CD14-positive monocyte (primary cell): ENCODE measurements around the gene MBP. TPM values are rescaled to one million over a fixed set of nuclear protein-coding genes. Genes with fewer than 3 reads are reported as not detected.

Experiments
- DNase-seq, 3 donors: peaks; one replicate each; pipeline ENCODE4 v3.0.0-alpha.2; 2011 to 2022
- H2AFZ ChIP-seq: 2 replicates; pipeline ENCODE4 v1.6.0; 2012; ENCODE audit warnings: mild to moderate bottlenecking, low read depth, low read length, inconsistent platforms; ENCODE audit not compliant: insufficient read depth, poor library complexity, severe bottlenecking
- H3K27ac ChIP-seq, 2 donors: 1 replicate in 1 of 2; 2 replicates in 1 of 2; pipeline ENCODE4 v1.5.1; 2012 to 2013; ENCODE audit warnings: low read length in 2 of 2, control low read depth in 1 of 2, inconsistent platforms in 1 of 2, low read depth in 1 of 2, mild to moderate bottlenecking in 1 of 2
- H3K27me3 ChIP-seq, 2 donors: one replicate each; pipeline versions ENCODE4 v1.6.0 to v1.6.1; 2011 to 2013; ENCODE audit warnings: low read length in 2 of 2; ENCODE audit not compliant: control insufficient read depth in 2 of 2, insufficient read depth in 2 of 2
- H3K36me3 ChIP-seq, 2 donors: replicated peaks in 1 of 2; 1 replicate in 1 of 2; 2 replicates in 1 of 2; pipeline versions ENCODE4 v1.5.1 to v1.6.1; 2012 to 2013; ENCODE audit warnings: low read length in 2 of 2, control low read depth in 1 of 2, inconsistent platforms in 1 of 2, mild to moderate bottlenecking in 1 of 2; ENCODE audit not compliant: insufficient read depth in 2 of 2, control insufficient read depth in 1 of 2
- H3K4me1 ChIP-seq, 2 donors: 1 replicate in 1 of 2; 2 replicates in 1 of 2; pipeline versions ENCODE4 v1.5.1 to v1.6.1; 2012 to 2013; ENCODE audit warnings: low read length in 2 of 2, control low read depth in 1 of 2, inconsistent platforms in 1 of 2, mild to moderate bottlenecking in 1 of 2, moderate library complexity in 1 of 2; ENCODE audit not compliant: insufficient read depth in 2 of 2, control insufficient read depth in 1 of 2
- H3K4me2 ChIP-seq: replicated peaks from 2 replicates; pipeline ENCODE3; 2012; ENCODE audit warnings: low read length, moderate library complexity, mild to moderate bottlenecking; ENCODE audit not compliant: poor library complexity, severe bottlenecking; ENCODE audit errors: extremely low read depth
- H3K4me3 ChIP-seq, 3 experiments: fragments of 200-600 bp in 1 of 3; sonication (generic) in 1 of 3; replicated peaks in 1 of 3; 1 replicate in 2 of 3; 2 replicates in 1 of 3; pipeline ENCODE4 v1.5.1; 2011 to 2013; ENCODE audit warnings: low read length in 3 of 3, mild to moderate bottlenecking in 3 of 3, control low read depth in 2 of 3, low read depth in 2 of 3, inconsistent platforms in 1 of 3, moderate library complexity in 1 of 3
- H3K79me2 ChIP-seq: 2 replicates; pipeline ENCODE4 v1.6.0; 2012; ENCODE audit warnings: mild to moderate bottlenecking, control low read depth, inconsistent platforms, low read length, moderate library complexity; ENCODE audit not compliant: insufficient read depth
- H3K9ac ChIP-seq: 2 replicates; pipeline ENCODE4 v1.6.0; 2017; ENCODE audit warnings: low read length, mild to moderate bottlenecking; ENCODE audit not compliant: insufficient read depth, poor library complexity, severe bottlenecking
- H3K9me3 ChIP-seq, 2 donors: replicated peaks in 1 of 2; 1 replicate in 1 of 2; 2 replicates in 1 of 2; pipeline versions ENCODE4 v1.5.1 to v1.6.1; 2012 to 2013; ENCODE audit warnings: low read length in 2 of 2, control low read depth in 1 of 2; ENCODE audit not compliant: control insufficient read depth in 1 of 2, insufficient read depth in 1 of 2
- H4K20me1 ChIP-seq: 2 replicates; pipeline ENCODE4 v1.6.0; 2012; ENCODE audit warnings: mild to moderate bottlenecking, low read length, control low read depth, moderate library complexity; ENCODE audit not compliant: insufficient read depth
- H3K27ac Mint-ChIP-seq, 7 donors: one replicate each; pipeline ENCODE4 v1.8.0; 2020; ENCODE audit warnings: mild to moderate bottlenecking in 7 of 7, mixed read lengths in 7 of 7, moderate library complexity in 6 of 7, inconsistent platforms in 2 of 7
- H3K27me3 Mint-ChIP-seq, 3 donors: one replicate each; pipeline ENCODE4 v1.8.0; 2021 to 2022; ENCODE audit warnings: low read depth in 3 of 3, mild to moderate bottlenecking in 3 of 3, mixed read lengths in 3 of 3, moderate library complexity in 3 of 3, inconsistent platforms in 1 of 3
- H3K36me3 Mint-ChIP-seq, 2 donors: one replicate each; pipeline ENCODE4 v1.8.0; 2020; ENCODE audit warnings: mixed read lengths in 2 of 2, inconsistent platforms in 1 of 2, mild to moderate bottlenecking in 1 of 2
- H3K4me1 Mint-ChIP-seq: one replicate; pipeline ENCODE4 v1.8.0; 2020; ENCODE audit warnings: mild to moderate bottlenecking, mixed read lengths
- H3K4me3 Mint-ChIP-seq, 2 donors: one replicate each; pipeline ENCODE4 v1.8.0; 2020; ENCODE audit warnings: mild to moderate bottlenecking in 2 of 2, mixed read lengths in 2 of 2, moderate library complexity in 1 of 2
- H3K9me3 Mint-ChIP-seq, 7 donors: one replicate each; pipeline ENCODE4 v1.8.0; 2020 to 2022; ENCODE audit warnings: mixed read lengths in 7 of 7, mild to moderate bottlenecking in 6 of 7, moderate library complexity in 6 of 7, inconsistent platforms in 2 of 7
- CTCF ChIP-seq: fragments of 200-600 bp; IDR thresholded peaks from one replicate; pipeline ENCODE4 v1.8.0; 2022; ENCODE audit warnings: antibody characterized with exemption, mild to moderate bottlenecking
- WGBS: methylation state at CpG from one replicate; pipeline ENCODE4 v1.1.5; 2013; ENCODE audit warnings: missing lambda C conversion rate; ENCODE audit not compliant: insufficient coverage; 5-methylcytosine and 5-hydroxymethylcytosine counted together
- intact Hi-C, 2 donors: fragments of 100-400 bp; cut with micrococcal nuclease; formaldehyde crosslinking; loops; one replicate each; pipeline versions ENCODE4 v1.15.0 to v1.15.1; 2023
- polyA plus RNA-seq, 3 donors: library from polyadenylated mRNA; depleted of rRNA in 1 of 3; unstranded in 2 of 3; stranded (reverse) in 1 of 3; fragments of 300-500 nt in 2 of 3; fragments of >200 nt in 1 of 3; fragmentation: Illumina TruSeq in 2 of 3; gene quantifications; 1 replicate in 2 of 3; 2 replicates in 1 of 3; pipeline ENCODE4 v1.2.3, GENCODE V29; 2012 to 2021

MBP gene
- polyA plus RNA-seq, 3 donors, result 47.7 to 81.0 (median 50.4) TPM

- WGBS, result 96% methylated on average over 25 of the region's 27 CpGs
- no peak overlapping the region for H3K4me2 ChIP-seq
- TF ChIP-seq CTCF, result no peak
- Mint-ChIP-seq H3K27ac (peak overlapping the region in 5 of 7 donors; percentile 33 to 85 (median 66)), H3K27me3 (no peaks in the 10 kb centered on the region), H3K9me3 (peaks cover 0 to 4% (median 0%) of the 10 kb centered on the region in 7 donors), H3K36me3 (peaks cover 53 to 56% of the 10 kb centered on the region in 2 donors), H3K4me1 (peaks cover 6% of the 10 kb centered on the region), H3K4me3 (no peak overlapping the region)
- intact Hi-C loops, result no loop called here
- peak overlapping the region in 1 of 2 donors; percentile 31 for H3K27ac ChIP-seq
- peaks cover 32 to 73% of the 10 kb centered on the region in 2 donors for H3K36me3 ChIP-seq
- DNase-seq, result no peak
- no peaks in the 10 kb centered on the region for H3K27me3 ChIP-seq
- H3K4me3 ChIP-seq, result no peak overlapping the region
- H4K20me1 ChIP-seq, result peaks cover 83% of the 10 kb centered on the region
- no peak overlapping the region for H2AFZ ChIP-seq
- no peaks in the 10 kb centered on the region for H3K4me1 ChIP-seq
- H3K9me3 ChIP-seq, result no peaks in the 10 kb centered on the region
- H3K9ac ChIP-seq, result no peak overlapping the region
- H3K79me2 ChIP-seq, result peaks cover 81% of the 10 kb centered on the region
Observed at GRCh38 chr18:77043541-77044280, 88.9 kb downstream of the MBP start.

- H3K36me3 ChIP-seq, result peaks cover 36 to 78% of the 10 kb centered on the region in 2 donors
- Mint-ChIP-seq H3K9me3 (peaks cover 0 to 4% (median 0%) of the 10 kb centered on the region in 7 donors), H3K4me3 (no peak overlapping the region), H3K27me3 (no peaks in the 10 kb centered on the region), H3K27ac (peak overlapping the region in 1 of 7 donors; percentile 13), H3K36me3 (peaks cover 51 to 52% of the 10 kb centered on the region in 2 donors), H3K4me1 (peaks cover 4% of the 10 kb centered on the region)
- H3K4me1 ChIP-seq, result no peaks in the 10 kb centered on the region
- H3K79me2 ChIP-seq, result peaks cover 81% of the 10 kb centered on the region
- TF ChIP-seq CTCF, result no peak
- H3K9me3 ChIP-seq, result no peaks in the 10 kb centered on the region
- no peak overlapping the region for H2AFZ ChIP-seq
- intact Hi-C loops, result no loop called here
- DNase-seq, result no peak
- WGBS, result 100% methylated on average over 4 of the region's 10 CpGs
- peaks cover 84% of the 10 kb centered on the region for H4K20me1 ChIP-seq
- H3K27ac ChIP-seq, result peak overlapping the region in 1 of 2 donors; percentile 41
- H3K4me3 ChIP-seq, result no peak overlapping the region
- H3K27me3 ChIP-seq, result no peaks in the 10 kb centered on the region
- H3K4me2 ChIP-seq, result no peak overlapping the region
- H3K9ac ChIP-seq, result no peak overlapping the region
Observed at GRCh38 chr18:77042583-77042982, 90.0 kb downstream of the MBP start.
